Trophoblast cell (in vitro differentiated cells and primary cell): Measurements from ENCODE around the gene HNRNPH1.
A peak's percentile ranks its signal among the peaks of the same experiment; 100 is the strongest.

Experiments
- DNase-seq, 2 donors: peaks; one replicate each; pipeline ENCODE4 v3.0.0-alpha.2; 2016
- H2AFZ ChIP-seq: 2 replicates; pipeline ENCODE4 v1.6.1; 2013; ENCODE audit warnings: low read length, moderate library complexity, mild to moderate bottlenecking; ENCODE audit not compliant: insufficient read depth, poor library complexity
- H2AK5ac ChIP-seq: 2 replicates; pipeline ENCODE4 v1.6.1; 2013; ENCODE audit warnings: mild to moderate bottlenecking, low read length
- H2BK120ac ChIP-seq: 2 replicates; pipeline ENCODE4 v1.6.1; 2013; ENCODE audit warnings: low read length, mild to moderate bottlenecking, moderate library complexity; ENCODE audit not compliant: insufficient read depth, poor library complexity
- H2BK12ac ChIP-seq: 2 replicates; pipeline ENCODE4 v1.6.1; 2013; ENCODE audit warnings: mild to moderate bottlenecking, low read length, moderate library complexity
- H2BK5ac ChIP-seq: 2 replicates; pipeline ENCODE4 v1.6.1; 2013; ENCODE audit warnings: low read length, low read depth, moderate library complexity, mild to moderate bottlenecking; ENCODE audit not compliant: poor library complexity
- H3K14ac ChIP-seq: 2 replicates; pipeline ENCODE4 v1.6.1; 2013; ENCODE audit warnings: mild to moderate bottlenecking, low read length
- H3K18ac ChIP-seq: 2 replicates; pipeline ENCODE4 v1.6.1; 2013; ENCODE audit warnings: mild to moderate bottlenecking, low read length
- H3K23ac ChIP-seq: 2 replicates; pipeline ENCODE4 v1.6.1; 2013; ENCODE audit warnings: low read length
- H3K27ac ChIP-seq: 2 replicates; pipeline ENCODE4 v1.5.1; 2013; ENCODE audit warnings: low read depth, mild to moderate bottlenecking, inconsistent platforms, low read length, moderate library complexity
- H3K27me3 ChIP-seq: 2 replicates; pipeline ENCODE4 v1.6.1; 2013; ENCODE audit warnings: inconsistent platforms, mild to moderate bottlenecking, low read length, moderate library complexity; ENCODE audit not compliant: insufficient read depth
- H3K36me3 ChIP-seq, 2 experiments: 1 replicate in 1 of 2; 2 replicates in 1 of 2; pipeline ENCODE4 v1.6.1; 2013; ENCODE audit warnings: low read length in 2 of 2, mild to moderate bottlenecking in 2 of 2, moderate library complexity in 1 of 2; ENCODE audit not compliant: insufficient read depth in 2 of 2, control insufficient read depth in 1 of 2
- H3K4ac ChIP-seq: 2 replicates; pipeline ENCODE4 v1.6.1; 2013; ENCODE audit warnings: low read depth, mild to moderate bottlenecking, low read length, moderate library complexity
- H3K4me1 ChIP-seq, 2 experiments: 1 replicate in 1 of 2; 2 replicates in 1 of 2; pipeline ENCODE4 v1.6.1; 2013; ENCODE audit warnings: low read length in 2 of 2, mild to moderate bottlenecking in 2 of 2, moderate library complexity in 1 of 2; ENCODE audit not compliant: insufficient read depth in 2 of 2, control insufficient read depth in 1 of 2
- H3K4me2 ChIP-seq: 2 replicates; pipeline ENCODE4 v1.6.1; 2013; ENCODE audit warnings: inconsistent platforms, mild to moderate bottlenecking, low read length, moderate library complexity
- H3K4me3 ChIP-seq: 2 replicates; pipeline ENCODE4 v1.5.1; 2013; ENCODE audit warnings: mild to moderate bottlenecking, low read depth, low read length, inconsistent platforms
- H3K79me1 ChIP-seq: one replicate; pipeline ENCODE4 v1.6.1; 2013; ENCODE audit warnings: low read length
- H3K79me2 ChIP-seq: 2 replicates; pipeline ENCODE4 v1.6.1; 2013; ENCODE audit warnings: low read length, mild to moderate bottlenecking; ENCODE audit not compliant: control insufficient read depth, insufficient read depth, poor library complexity
- H3K9ac ChIP-seq: 2 replicates; pipeline ENCODE4 v1.6.1; 2013; ENCODE audit warnings: mild to moderate bottlenecking, low read length
- H3K9me3 ChIP-seq: 2 replicates; pipeline ENCODE4 v1.6.1; 2013; ENCODE audit warnings: low read depth, mild to moderate bottlenecking, control low read depth, inconsistent platforms, low read length; ENCODE audit not compliant: insufficient read depth
- H4K12ac ChIP-seq: 2 replicates; pipeline ENCODE4 v1.6.1; 2013; ENCODE audit warnings: low read depth, mild to moderate bottlenecking, low read length, moderate library complexity
- H4K8ac ChIP-seq: 2 replicates; pipeline ENCODE4 v1.6.1; 2013; ENCODE audit warnings: low read depth, mild to moderate bottlenecking, low read length, moderate library complexity
- H4K91ac ChIP-seq: one replicate; pipeline ENCODE4 v1.6.1; 2013; ENCODE audit warnings: low read depth, mild to moderate bottlenecking, low read length, moderate library complexity
- WGBS: extraction: QIAGEN DNeasy Blood & Tissue Kit; methylation state at CpG from one replicate; pipeline ENCODE4 v1.1.7; 2013; ENCODE audit warnings: missing lambda C conversion rate; ENCODE audit not compliant: insufficient read length, insufficient coverage; ENCODE audit errors: extremely low coverage; 5-methylcytosine and 5-hydroxymethylcytosine counted together

Gene HNRNPH1

GRCh38 chr5:179599566-179599965 is 23.9 kb downstream of the HNRNPH1 start:
- Histone ChIP-seq H3K18ac (no peak overlapping the region), H3K4me1 (no peaks in the 10 kb centered on the region), H3K4me2 (no peak overlapping the region), H3K9me3 (no peaks in the 10 kb centered on the region), H3K27me3 (no peaks in the 10 kb centered on the region), H2AK5ac (no peak overlapping the region), H3K9ac (no peak overlapping the region), H3K36me3 (peaks cover 60 to 75% of the 10 kb centered on the region in 2 experiments), H4K91ac (no peak overlapping the region), H3K79me2 (no peaks in the 10 kb centered on the region), H3K79me1 (no peaks in the 10 kb centered on the region), H2BK12ac (no peak overlapping the region), H3K27ac (no peak overlapping the region), H4K8ac (no peak overlapping the region), H3K14ac (no peak overlapping the region), H3K4me3 (no peak overlapping the region), H2AFZ (no peak overlapping the region), H3K4ac (no peak overlapping the region), H3K23ac (no peak overlapping the region), H2BK5ac (no peak overlapping the region), H2BK120ac (no peak overlapping the region), H4K12ac (no peak overlapping the region)
- WGBS = no CpG with 5 or more reads among the region's 16 CpGs
- no peak for DNase-seq

- H3K27ac ChIP-seq = no peak overlapping the region
- H3K9me3 ChIP-seq = no peaks in the 10 kb centered on the region
- H3K27me3 ChIP-seq = no peaks in the 10 kb centered on the region
- no peaks in the 10 kb centered on the region for H3K79me2 ChIP-seq
- no peak overlapping the region for H2AFZ ChIP-seq
- H3K18ac ChIP-seq = no peak overlapping the region
- no peak overlapping the region for H3K14ac ChIP-seq
- H3K4me3 ChIP-seq = no peak overlapping the region
- H3K79me1 ChIP-seq = no peaks in the 10 kb centered on the region
- H3K4me2 ChIP-seq = no peak overlapping the region
- no peaks in the 10 kb centered on the region for H3K4me1 ChIP-seq
- no peak overlapping the region for H3K23ac ChIP-seq
- H3K9ac ChIP-seq = peak overlapping the region; percentile 36
- no peak overlapping the region for H4K91ac ChIP-seq
- no peak overlapping the region for H2BK120ac ChIP-seq
- no peak overlapping the region for H3K4ac ChIP-seq
- H2AK5ac ChIP-seq = no peak overlapping the region
- no peak overlapping the region for H2BK12ac ChIP-seq
- no peak for DNase-seq
- peaks cover 63 to 75% of the 10 kb centered on the region in 2 experiments for H3K36me3 ChIP-seq
- no CpG with 5 or more reads among the region's 9 CpGs for WGBS
- no peak overlapping the region for H4K12ac ChIP-seq
- no peak overlapping the region for H2BK5ac ChIP-seq
- H4K8ac ChIP-seq = no peak overlapping the region
Measured at GRCh38 chr5:179599100-179599499, 24.4 kb downstream of the HNRNPH1 start.

GRCh38 chr5:179596421-179596820 is 27.1 kb downstream of the HNRNPH1 start:
- no peak overlapping the region for H3K14ac ChIP-seq
- no peak overlapping the region for H2BK12ac ChIP-seq
- no peaks in the 10 kb centered on the region for H3K79me2 ChIP-seq
- H3K4me2 ChIP-seq = no peak overlapping the region
- no peak overlapping the region for H2AFZ ChIP-seq
- no peaks in the 10 kb centered on the region for H3K79me1 ChIP-seq
- no peak overlapping the region for H3K23ac ChIP-seq
- no peaks in the 10 kb centered on the region for H3K4me1 ChIP-seq
- no peak overlapping the region for H2BK120ac ChIP-seq
- H3K9me3 ChIP-seq = no peaks in the 10 kb centered on the region
- H3K36me3 ChIP-seq = peaks cover 55 to 79% of the 10 kb centered on the region in 2 experiments
- no peak overlapping the region for H2AK5ac ChIP-seq
- no peak overlapping the region for H3K4ac ChIP-seq
- H4K12ac ChIP-seq = no peak overlapping the region
- no peak overlapping the region for H3K18ac ChIP-seq
- WGBS = no CpG with 5 or more reads among the region's 13 CpGs
- H2BK5ac ChIP-seq = no peak overlapping the region
- H3K27me3 ChIP-seq = no peaks in the 10 kb centered on the region
- no peak for DNase-seq
- H4K91ac ChIP-seq = no peak overlapping the region
- no peak overlapping the region for H3K4me3 ChIP-seq
- no peak overlapping the region for H3K9ac ChIP-seq
- H3K27ac ChIP-seq = no peak overlapping the region
- H4K8ac ChIP-seq = no peak overlapping the region

- Histone ChIP-seq H2BK5ac (no peak overlapping the region), H3K18ac (no peak overlapping the region), H2BK12ac (no peak overlapping the region), H3K23ac (no peak overlapping the region), H3K27me3 (no peaks in the 10 kb centered on the region), H3K79me1 (no peaks in the 10 kb centered on the region), H3K4me1 (no peaks in the 10 kb centered on the region), H4K12ac (no peak overlapping the region), H4K91ac (no peak overlapping the region), H3K14ac (no peak overlapping the region), H2BK120ac (no peak overlapping the region), H2AFZ (no peak overlapping the region), H3K79me2 (no peaks in the 10 kb centered on the region), H3K4ac (no peak overlapping the region), H4K8ac (no peak overlapping the region), H3K36me3 (peaks cover 55 to 75% of the 10 kb centered on the region in 2 experiments), H3K9me3 (no peaks in the 10 kb centered on the region), H3K4me2 (no peak overlapping the region), H3K4me3 (no peak overlapping the region), H2AK5ac (no peak overlapping the region), H3K27ac (no peak overlapping the region), H3K9ac (no peak overlapping the region)
- WGBS = no CpG with 5 or more reads among the region's 6 CpGs
- no peak for DNase-seq
Measured at GRCh38 chr5:179595916-179596315, 27.6 kb downstream of the HNRNPH1 start.
